ENCODE measurements around the gene NEK8. TPM values are rescaled to one million over a fixed set of nuclear protein-coding genes. Genes with fewer than 3 reads are reported as not detected.

The NEK8 gene
- total RNA-seq = 2.8 TPM

DNA sequence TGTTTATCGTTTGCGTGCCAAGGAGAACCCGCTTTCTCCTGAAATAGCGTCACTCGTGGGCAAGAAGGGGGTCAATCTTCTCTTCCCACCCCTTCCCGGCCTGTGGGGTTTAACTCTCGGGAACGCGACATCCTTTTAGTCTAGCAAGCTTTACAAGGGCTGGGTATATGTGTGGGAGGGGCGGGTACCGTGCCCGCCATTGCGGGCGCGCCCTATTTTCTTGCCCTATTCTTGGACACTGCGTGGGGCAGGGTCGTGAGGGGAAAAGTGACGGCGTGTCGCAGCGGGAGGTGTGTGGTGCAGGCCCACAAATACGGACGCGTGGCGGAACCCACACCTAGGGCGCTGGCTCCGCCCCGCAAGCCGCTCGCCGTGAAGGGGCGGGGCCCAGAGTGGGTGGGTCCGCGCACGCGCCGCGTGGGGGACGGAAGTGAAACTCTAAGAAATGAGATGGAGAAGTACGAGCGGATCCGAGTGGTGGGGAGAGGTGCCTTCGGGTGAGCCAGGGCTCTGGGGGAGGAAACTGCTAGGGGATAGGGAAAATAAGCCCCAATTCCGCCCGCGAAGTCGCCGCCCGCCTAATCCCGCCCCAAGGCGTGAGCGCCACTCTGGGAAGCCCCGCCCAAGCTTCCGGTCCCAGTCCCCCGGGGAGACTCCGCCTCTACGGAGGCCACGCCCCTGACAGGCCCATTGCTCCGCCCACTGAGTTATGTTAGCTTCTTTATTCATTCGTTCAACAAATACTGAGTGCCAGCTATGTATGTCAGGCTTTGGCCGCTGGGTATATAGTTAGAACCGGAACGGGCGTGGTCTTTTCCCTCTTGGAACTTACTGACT is at the start of gene NEK8:
TSS of gene NEK8 (plus strand) at position 425 of the 837 bp plus-strand sequence. CDS start at position 451, 26 bp downstream.
- peak; percentile 96 for DNase-seq

DNA sequence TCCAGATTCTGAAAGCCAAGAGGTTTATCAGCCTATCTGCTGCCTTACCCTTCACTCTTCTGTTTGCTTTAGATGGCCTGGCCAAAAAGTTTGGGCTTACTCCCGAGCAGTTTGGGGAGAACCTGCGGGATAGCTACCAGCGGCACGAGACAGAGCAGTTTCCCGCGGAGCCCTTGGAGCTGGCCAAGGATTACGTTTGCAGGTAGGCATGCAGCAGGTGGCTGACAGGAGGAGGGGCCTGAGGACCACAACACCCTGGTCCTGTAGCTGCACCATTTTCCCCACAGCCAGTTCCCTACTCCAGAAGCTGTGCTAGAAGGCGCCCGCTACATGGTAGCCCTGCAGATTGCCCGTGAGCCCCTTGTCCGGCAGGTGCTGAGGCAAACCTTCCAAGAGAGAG is 45.9 kb upstream of the NEK8 start:
- DNase-seq = no peak

DNA sequence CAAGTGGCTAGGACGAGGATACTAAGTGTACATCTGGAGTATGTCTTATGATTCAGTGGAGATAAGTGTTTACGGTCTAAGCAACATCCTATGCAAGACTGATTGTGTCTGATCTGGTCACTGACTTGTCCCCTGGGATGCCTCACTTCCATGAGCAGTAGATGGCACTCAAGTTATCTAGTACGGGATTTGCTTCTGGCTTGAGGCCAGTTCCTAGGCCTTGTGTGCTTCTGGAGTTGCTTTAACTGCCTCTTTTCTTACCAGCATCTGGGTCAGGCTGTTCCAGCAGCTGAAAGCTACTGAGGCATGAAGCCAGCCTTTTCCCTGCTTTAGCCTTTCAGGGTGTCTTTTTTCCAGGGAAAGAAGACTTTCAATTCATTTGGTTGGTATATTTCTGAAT is 43.6 kb upstream of the NEK8 start:
- peak; percentile 8 for DNase-seq

DNA sequence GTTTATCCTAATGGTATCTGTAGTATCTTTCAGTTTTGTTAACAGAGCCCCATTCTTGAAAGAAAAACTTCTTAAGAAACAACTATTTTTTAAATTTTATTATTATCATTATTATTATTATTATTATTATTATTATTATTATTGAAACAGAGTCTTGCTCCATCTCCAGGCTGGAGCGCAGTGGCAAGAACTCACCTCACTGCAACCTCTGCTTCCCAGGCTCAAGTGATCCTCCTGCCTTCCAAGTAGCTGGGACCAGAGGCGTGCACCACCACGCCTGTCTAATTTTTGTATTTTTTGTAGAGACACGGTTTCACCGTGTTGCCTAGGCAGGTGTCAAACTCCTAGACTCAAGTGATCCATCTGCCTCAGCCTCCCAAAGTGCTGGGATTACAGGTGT is 43.2 kb upstream of the NEK8 start:
- no peak for DNase-seq

DNA sequence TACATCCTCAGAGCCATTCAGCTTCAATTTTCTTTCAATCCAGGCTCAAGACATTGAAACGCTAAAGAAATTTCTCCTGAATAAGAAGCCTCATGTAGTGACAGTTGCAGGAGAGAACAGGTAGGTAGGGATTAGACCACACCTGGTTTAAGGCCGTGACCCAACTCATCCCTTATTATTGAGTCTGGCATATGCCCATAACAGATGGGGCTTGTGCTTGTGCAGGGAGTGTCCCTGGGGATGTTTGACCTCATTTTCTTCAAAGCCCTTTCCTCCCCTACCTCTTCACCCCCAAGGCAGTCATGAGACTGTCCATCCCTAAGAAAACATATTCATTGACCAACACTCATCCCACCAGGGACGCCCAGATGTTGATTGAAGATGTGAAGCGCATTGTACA is 42.3 kb upstream of the NEK8 start:
- no peak for DNase-seq

DNA sequence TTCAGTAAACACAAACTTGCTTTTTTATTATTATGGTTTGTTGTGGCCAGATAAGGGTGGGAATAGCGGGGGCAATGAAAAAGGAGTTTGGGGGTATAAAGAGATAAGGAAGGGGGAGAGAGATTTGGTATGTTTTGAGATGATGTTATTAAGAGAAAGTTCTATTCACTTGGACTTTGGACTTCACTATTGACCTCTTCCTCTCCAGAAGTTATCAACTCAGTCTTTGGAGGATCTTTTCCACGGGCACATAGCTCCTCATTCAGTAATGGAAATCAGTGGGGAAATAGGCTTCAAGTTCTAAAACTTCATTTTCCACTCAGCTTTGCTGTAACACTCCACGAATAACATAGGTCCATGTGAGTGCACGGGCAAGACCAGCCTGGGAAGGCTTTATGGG is 40.1 kb upstream of the NEK8 start:
- no peak for DNase-seq

DNA sequence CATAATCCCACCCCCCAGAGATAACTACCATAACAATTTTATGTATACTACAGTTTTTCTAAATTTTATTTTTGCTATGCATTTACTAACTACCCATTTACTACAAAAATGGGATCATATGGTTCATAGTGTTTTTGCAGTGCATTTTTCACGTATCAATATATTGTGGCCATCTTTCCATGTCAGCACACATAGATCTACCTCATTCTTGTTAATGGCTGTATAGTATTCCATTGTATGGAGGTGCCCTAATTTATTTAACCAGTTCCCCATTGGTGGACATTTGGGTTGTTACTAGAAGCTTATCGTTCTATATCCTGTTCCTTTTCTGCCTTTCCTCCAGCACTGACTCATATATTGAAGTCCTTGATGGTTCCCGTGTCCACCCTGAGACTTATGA is 39.6 kb upstream of the NEK8 start:
- no peak for DNase-seq

DNA sequence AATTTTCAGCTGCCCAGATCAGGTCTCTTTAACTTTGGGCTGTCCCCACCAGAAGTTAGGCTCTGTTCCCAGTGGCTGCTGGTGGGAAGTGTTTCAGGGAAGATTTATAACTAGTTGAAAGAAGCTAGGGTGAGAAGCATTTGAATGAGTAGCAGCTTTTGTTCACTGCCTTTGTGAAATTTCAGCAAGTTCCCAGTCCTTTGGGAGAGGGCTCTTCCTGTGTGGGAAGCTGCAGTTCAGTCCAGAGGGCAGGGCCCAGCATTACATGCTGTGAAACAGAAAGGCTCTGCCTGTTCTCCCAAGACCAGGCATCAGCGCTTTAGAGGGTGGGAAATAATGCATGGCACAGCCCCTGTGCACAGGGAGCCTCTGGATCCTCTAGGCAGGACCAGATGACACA is 34.7 kb upstream of the NEK8 start:
- no peak for DNase-seq

DNA sequence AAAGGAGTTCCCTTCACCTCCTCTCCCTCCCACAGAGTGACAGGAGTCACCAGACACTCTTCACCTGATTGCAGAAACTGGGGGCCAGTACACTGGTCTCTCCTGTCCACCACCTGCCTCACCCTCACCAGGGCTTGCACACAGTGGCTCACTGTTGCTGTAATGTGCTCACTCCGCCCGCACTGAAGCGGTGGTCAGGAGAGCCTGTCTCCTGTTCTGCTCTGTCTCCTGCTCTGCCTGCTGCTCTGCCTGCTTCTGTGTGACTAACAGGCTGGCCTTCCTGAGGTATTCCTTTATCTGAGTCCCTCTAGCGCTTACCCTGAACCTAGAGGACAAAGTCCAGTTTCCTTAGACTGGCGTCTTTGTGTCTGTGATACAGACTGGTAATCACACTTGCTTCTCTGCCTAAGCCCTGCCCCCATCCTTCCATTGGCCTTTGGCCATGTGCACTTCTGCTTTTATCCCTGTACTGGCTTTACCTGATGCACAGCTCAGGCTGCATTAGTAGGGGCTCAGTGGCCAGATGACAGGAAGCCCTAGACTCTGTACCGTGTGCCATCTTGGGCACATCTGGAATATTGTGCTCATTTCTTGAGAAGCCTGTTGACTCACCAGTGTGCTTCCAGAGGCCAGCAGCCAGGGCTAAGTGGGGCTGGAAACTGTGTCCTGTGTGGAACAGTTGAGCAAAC is 30.2 kb upstream of the NEK8 start:
- DNase-seq = no peak

DNA sequence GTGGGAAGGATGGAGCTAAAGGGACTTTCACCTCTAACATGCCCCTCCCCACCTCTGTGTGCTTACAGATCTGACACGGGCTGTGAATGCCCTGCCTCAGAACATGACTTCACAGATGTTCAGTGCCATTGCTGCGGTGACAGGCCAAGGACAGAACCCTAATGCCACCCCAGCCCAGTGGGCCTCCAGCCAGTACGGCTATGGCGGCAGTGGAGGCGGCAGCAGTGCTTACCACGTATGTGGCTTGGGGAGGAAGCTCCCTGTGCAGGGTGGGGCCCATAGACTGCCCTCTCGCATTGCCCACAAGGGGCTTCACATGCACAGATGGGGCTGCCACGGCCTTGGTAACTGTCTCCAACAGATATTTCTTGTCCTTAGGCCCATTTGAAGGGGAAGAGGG is 28.3 kb upstream of the NEK8 start:
- no peak for DNase-seq

DNA sequence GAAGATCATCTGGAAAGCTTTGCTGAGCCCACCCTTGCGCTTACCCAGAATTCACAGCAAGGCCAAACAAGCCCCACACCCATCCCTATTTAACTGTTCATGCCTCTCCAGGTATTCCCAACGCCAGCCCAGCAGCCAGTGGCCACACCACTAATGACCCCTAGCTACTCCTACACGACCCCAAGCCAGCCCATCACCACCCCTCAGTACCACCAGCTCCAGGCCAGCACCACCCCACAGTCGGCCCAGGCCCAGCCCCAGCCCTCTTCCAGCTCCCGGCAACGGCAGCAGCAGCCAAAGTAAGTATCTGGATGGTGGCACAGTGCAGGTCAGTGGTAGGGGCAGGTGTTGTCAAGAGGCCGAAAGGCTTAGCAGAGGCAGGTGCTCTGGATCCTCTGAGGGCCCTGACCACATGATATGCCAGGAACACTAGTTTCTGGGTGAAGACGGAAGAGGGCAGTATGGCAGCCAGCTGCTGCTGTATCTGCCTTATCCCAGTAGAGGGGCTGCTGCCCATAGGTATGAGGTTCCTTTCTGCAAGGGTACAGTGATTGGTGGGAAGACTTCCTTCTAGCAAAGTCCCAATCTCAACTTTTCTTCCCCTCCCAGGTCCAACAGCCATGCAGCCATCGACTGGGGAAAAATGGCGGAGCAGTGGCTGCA is 27.6 kb upstream of the NEK8 start:
- DNase-seq = no peak

DNA sequence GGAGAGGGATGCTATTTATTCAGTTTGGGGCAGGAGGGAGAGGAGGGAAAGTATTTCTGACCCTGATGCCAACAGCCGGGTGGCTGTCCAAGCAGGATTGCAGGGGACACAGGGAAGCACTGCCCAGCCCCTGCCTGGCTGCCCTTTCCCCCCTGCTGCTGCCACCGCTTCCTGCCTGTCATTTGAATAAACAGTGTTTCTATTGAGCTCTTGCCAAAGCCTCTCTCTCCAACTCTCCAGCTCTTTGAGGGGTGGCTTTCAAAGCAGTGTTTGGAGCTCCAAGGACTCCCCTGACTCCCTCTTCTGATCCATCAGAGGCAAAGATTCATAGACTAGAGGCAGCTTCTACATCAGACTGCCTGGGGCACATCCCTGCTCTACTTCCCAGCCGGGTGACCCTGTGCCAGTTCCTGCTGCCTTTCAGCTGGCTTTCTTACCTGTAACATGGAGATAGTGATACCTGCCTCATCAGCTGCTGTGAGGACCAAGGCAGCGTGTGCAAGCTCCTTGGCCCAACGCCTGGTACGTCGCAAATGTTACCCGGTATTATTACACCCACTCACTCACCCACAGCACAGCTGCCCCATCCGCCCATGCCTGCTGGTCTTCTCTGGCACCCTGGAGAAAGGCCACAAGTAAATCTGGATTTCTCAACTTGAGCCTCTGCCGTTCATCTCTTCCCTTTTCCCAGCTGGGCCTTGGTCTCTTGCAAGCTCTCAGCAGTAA is 26.4 kb upstream of the NEK8 start:
- DNase-seq = no peak

DNA sequence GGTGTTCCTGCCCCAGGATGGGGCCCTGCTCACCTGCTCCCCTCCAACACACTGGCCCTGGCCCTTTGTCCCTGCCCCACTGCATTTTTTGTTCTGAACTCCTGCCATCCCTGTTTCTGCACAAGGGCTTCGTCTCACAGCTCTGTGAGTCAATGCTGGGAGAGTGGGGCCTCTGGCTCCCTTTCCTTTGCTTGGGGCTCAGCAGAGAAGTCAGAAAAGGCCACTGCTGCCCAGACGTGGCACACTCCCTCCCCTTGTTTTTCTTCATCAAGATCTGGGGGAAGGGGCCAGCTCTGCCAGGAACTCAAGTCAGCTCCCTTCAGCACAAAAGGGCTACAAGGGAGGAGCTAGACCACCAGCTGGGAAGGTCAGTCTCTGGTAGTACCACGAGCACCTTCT is 25.8 kb upstream of the NEK8 start:
- no peak for DNase-seq

DNA sequence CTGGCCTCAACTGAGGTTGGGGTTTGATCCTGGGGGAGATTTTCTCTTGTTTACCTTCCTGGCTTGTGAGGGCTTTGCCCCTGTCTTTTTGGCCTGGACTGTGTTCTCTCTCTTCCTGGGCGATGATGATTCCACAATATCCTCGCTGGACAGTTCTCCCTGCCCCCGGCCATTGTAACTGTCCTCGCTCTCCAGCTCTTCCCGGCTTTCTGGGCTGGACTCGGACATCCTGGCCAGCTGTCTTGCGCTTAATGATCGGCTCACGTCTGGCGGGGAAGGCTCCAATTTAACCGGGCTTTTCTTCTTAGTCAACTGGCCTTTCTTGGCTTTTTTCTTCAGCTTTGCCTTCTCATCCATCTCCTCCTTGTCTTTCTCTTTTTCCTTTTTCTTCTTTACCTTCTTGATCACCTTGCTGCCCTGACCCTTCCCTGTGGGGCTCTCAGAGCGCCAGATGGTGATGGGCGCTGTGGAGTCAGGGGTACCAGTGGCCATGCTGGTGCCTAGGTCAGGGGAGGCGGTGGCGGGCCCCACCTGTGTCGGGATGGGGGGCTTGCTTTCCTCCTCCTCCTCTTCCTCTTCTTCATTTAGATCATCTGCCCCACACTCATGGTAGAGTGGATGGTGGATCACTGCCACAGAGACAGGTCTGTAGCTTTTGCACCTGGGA is 24.9 kb upstream of the NEK8 start:
- DNase-seq = no peak

DNA sequence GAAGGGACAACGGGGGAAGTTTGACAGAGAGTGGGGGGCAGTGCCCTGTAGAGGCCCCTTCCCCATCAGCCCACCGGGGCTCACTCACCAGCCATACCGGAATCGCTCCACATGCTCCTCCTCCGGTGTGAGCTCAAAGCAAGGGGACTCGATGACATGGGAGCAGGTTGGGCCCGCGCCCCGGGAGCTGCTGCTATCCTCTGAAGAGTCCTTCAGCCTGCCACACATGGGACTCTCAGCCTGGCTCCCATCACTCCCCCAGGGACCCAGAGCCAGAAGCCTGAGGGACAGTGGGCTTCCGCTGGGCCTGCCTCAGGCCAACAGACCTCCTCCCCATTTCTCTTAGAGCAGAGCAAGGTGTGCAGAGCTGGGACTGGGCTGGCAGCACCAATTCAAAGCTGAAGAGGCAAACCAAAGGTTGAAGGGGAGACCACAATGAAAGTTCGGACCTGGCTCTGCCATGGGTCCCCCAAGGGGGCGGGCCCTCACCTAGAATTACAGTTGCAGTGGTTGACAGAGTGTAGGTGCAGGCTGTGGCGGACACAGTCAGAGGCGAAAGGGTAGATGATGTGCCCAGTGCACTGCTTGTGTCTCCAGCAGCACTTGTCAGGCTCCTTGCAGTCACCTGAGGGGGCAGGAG is 24.2 kb upstream of the NEK8 start:
- DNase-seq = no peak

DNA sequence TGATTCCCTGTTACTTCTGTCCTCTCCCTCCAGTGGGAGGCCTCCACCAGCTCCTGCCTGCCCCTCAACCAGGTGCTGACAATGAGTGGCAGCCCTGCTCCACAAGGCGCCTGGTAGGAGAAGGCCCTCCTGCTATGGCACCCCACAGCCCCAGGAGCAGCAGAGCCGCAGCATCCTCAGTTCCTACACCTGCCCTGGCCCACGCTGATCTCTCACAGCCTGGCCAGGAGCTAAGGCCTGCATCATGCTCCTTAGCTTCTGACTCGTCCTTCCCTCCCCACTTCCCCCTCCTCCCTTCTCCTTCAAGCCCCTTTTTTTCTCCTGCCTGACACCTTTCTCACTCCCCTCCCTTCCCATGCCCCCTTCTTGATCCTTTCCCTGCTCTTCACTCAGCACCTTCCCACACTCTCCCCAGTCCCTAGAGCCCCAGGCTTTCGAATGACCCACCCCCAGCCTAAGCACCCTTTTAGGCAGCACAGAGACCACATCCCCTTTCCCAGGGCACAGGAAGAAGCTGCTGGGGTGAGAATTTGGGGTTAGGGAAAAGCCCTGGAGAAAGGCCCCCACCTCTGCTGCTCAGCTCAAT is 23.4 kb upstream of the NEK8 start:
- DNase-seq = no peak

DNA sequence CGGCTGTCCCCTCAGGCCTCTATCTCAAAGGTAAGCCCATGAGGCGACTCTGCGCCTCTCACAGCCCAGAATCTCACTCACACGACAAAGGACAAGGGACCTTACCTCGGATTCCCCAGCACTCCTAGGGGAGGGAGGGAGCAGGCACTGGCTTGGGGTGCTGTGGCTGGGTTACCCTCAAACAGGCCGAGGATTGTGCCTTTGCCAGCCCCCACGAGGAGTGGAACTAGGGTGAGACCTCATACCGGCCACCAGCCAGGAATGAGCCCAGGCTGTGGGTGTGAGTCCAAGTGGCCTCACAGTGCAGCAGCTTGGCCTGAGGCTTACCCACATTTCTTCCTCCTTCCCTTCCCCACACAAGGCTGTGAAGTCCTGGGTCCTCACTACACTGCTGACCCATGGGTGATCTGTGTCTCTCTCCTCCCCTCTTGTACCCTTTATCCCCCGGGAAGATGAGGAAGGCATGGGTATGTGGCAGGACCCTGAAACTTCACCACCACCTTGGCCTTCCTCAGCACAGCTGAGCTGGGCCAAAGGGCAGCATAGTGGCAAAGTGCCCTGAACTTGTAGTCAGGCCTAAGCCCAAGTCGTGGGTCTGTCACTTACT is 22.8 kb upstream of the NEK8 start:
- no peak for DNase-seq

DNA sequence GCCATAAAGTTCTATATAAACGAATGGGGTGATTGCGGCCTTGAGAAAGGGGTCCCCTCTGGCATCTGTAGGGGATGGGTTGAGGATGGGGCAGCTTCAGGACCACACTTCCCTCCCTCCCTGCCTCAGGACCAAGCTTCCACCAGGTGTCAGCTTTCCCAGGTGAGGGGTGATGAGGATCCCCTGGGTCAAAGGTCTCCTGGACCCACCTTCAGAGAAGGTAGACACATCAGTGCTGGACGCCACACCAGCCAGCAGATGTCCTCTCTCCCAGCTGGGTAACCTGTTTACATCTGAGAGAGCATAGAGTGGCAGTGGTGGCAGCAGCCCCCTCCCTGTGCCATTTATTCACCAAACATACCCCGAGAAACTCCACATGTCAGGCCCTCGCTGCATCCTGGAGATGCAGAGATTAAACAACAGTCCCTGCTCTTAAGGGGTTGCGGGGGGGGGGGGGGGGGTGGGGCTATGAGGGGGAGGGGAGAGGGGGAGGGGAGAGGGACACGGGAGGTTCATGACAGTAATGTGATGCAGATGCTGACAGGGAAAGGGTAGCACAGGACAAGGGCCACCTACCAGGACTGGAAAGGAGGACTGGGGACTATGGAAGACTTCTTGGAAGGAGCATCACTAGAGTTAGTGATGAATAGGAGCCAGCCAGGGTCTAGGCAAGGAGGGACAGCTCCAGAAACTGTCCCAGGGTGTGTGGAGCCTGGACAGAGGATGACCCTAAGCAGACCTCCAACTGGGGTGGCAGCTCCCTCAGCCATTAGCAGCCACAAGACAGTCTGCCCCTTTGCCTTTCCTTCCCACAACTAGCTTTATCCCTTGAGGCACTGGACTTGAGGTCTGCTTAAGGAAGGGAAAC is 21.9 kb upstream of the NEK8 start:
- DNase-seq = no peak

DNA sequence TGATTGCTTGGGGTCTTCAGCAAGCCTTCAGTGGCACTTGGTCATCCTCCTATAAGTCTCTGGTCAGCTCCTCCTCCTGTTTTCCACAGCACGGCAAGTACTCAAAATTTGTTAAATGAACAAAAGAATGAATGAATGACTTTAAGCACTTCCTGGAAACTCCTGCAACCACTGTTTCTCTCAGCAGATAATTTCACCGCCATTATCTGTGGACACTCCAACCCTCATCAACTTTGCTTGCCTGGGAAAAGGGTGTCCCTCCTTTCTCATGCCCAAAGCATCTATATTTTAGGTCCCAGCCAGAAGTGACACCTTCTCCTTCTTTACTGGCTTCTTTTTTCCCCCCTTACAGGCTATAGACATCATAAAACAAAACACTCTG is 21.3 kb upstream of the NEK8 start:
- DNase-seq = no peak
